Osteoblast (primary cell): ENCODE data around the gene RTF1. TPM values are rescaled to one million over a fixed set of nuclear protein-coding genes. Genes with fewer than 3 reads are reported as not detected.

ENCODE experiments used
- DNase-seq: peaks from one replicate; pipeline ENCODE4 v3.0.0; 2011; ENCODE audit warnings: low spot score, mixed read lengths; ENCODE audit not compliant: insufficient read length; ENCODE audit errors: missing footprints
- H2AFZ ChIP-seq: 2 replicates; pipeline ENCODE4 v1.6.0; 2011; ENCODE audit warnings: mild to moderate bottlenecking, low read length
- H3K27ac ChIP-seq: 2 replicates; pipeline ENCODE4 v1.5.1; 2011; ENCODE audit warnings: mild to moderate bottlenecking, low read depth, low read length, moderate library complexity
- H3K27me3 ChIP-seq: 2 replicates; pipeline ENCODE4 v1.6.0; 2012; ENCODE audit warnings: mild to moderate bottlenecking, control low read depth, inconsistent platforms, low read length, moderate library complexity; ENCODE audit not compliant: insufficient read depth
- H3K36me3 ChIP-seq: 2 replicates; pipeline ENCODE4 v1.5.1; 2011; ENCODE audit warnings: mild to moderate bottlenecking, low read length, control low read depth, moderate library complexity; ENCODE audit not compliant: insufficient read depth
- H3K4me1 ChIP-seq: 2 replicates; pipeline ENCODE4 v1.5.1; 2011; ENCODE audit warnings: mild to moderate bottlenecking, low read length, control low read depth, moderate library complexity; ENCODE audit not compliant: insufficient read depth
- H3K4me2 ChIP-seq: 2 replicates; pipeline ENCODE4 v1.6.0; 2011; ENCODE audit warnings: mild to moderate bottlenecking, low read length; ENCODE audit not compliant: insufficient read depth
- H3K4me3 ChIP-seq: fragments of 200-600 bp; sonication (generic); 3 replicates; pipeline ENCODE4 v1.5.1; 2012; ENCODE audit warnings: mild to moderate bottlenecking, low read length, inconsistent platforms; ENCODE audit not compliant: insufficient read depth
- H3K79me2 ChIP-seq: 2 replicates; pipeline ENCODE4 v1.6.0; 2012; ENCODE audit warnings: mild to moderate bottlenecking, low read length, control low read depth, inconsistent platforms; ENCODE audit not compliant: insufficient read depth
- H3K9me3 ChIP-seq: 2 replicates; pipeline ENCODE4 v1.5.1; 2011; ENCODE audit warnings: low read depth, low read length, control low read depth
- H4K20me1 ChIP-seq: 2 replicates; pipeline ENCODE4 v1.6.0; 2012; ENCODE audit warnings: mild to moderate bottlenecking, low read length, control low read depth; ENCODE audit not compliant: insufficient read depth
- CTCF ChIP-seq: IDR thresholded peaks from 2 replicates; pipeline ENCODE4 v1.5.1; 2011; ENCODE audit warnings: mild to moderate bottlenecking, low read depth, low read length, moderate library complexity; ENCODE audit errors: extremely low read depth
- total RNA-seq: library from RNA; depleted of rRNA; stranded (reverse); fragments of >200 nt; gene quantifications from 2 replicates; pipeline ENCODE4 v1.2.3, GENCODE V29; 2012

The RTF1 gene
- total RNA-seq, 1 donor, result 26.1 TPM

- DNase-seq, result peak; percentile 82
- H3K4me2 ChIP-seq, result no peak overlapping the region
- H4K20me1 ChIP-seq, result no peaks in the 10 kb centered on the region
- TF ChIP-seq CTCF, result no peak
- no peaks in the 10 kb centered on the region for H3K79me2 ChIP-seq
- peaks cover 52% of the 10 kb centered on the region for H3K27me3 ChIP-seq
- H3K36me3 ChIP-seq, result no peaks in the 10 kb centered on the region
- no peak overlapping the region for H3K4me3 ChIP-seq
- H3K9me3 ChIP-seq, result no peaks in the 10 kb centered on the region
- no peak overlapping the region for H2AFZ ChIP-seq
- no peak overlapping the region for H3K27ac ChIP-seq
- H3K4me1 ChIP-seq, result no peaks in the 10 kb centered on the region
Observed at GRCh38 chr15:41504751-41505492, 88.0 kb downstream of the RTF1 start.

GRCh38 chr15:41505776-41506175 is 88.9 kb downstream of the RTF1 start:
- no peaks in the 10 kb centered on the region for H3K9me3 ChIP-seq
- no peak for TF ChIP-seq CTCF

GRCh38 chr15:41506796-41507341 is 90.0 kb downstream of the RTF1 start:
- H3K4me3 ChIP-seq, result no peak overlapping the region
- no peaks in the 10 kb centered on the region for H3K36me3 ChIP-seq
- no peak overlapping the region for H3K27ac ChIP-seq
- H3K4me2 ChIP-seq, result no peak overlapping the region
- no peaks in the 10 kb centered on the region for H3K9me3 ChIP-seq
- H4K20me1 ChIP-seq, result no peaks in the 10 kb centered on the region
- no peak overlapping the region for H2AFZ ChIP-seq
- H3K79me2 ChIP-seq, result no peaks in the 10 kb centered on the region
- no peak for TF ChIP-seq CTCF
- DNase-seq, result peak; percentile 88
- peaks cover 52% of the 10 kb centered on the region for H3K27me3 ChIP-seq
- no peaks in the 10 kb centered on the region for H3K4me1 ChIP-seq

More at GRCh38 chr15:41505776-41506175, 88.9 kb downstream of the RTF1 start:
- Histone ChIP-seq H3K4me3 (no peak overlapping the region), H3K79me2 (no peaks in the 10 kb centered on the region), H3K27me3 (peaks cover 56% of the 10 kb centered on the region), H2AFZ (no peak overlapping the region), H3K27ac (no peak overlapping the region), H3K4me1 (no peaks in the 10 kb centered on the region), H3K4me2 (no peak overlapping the region), H4K20me1 (no peaks in the 10 kb centered on the region), H3K36me3 (no peaks in the 10 kb centered on the region)
- peak; percentile 74 for DNase-seq

GRCh38 chr15:41507820-41508290 is 91.0 kb downstream of the RTF1 start:
- no peak overlapping the region for H3K4me2 ChIP-seq
- H3K9me3 ChIP-seq, result no peaks in the 10 kb centered on the region
- no peak overlapping the region for H3K27ac ChIP-seq
- H2AFZ ChIP-seq, result no peak overlapping the region
- H3K4me1 ChIP-seq, result peaks cover 2% of the 10 kb centered on the region
- H3K36me3 ChIP-seq, result no peaks in the 10 kb centered on the region
- no peaks in the 10 kb centered on the region for H3K79me2 ChIP-seq
- DNase-seq, result peak; percentile 59
- no peak for TF ChIP-seq CTCF
- H3K27me3 ChIP-seq, result peaks cover 52% of the 10 kb centered on the region
- H3K4me3 ChIP-seq, result no peak overlapping the region
- no peaks in the 10 kb centered on the region for H4K20me1 ChIP-seq
